GM19193 (cell line): ENCODE results near the gene RTN1.

Experiments used
- POLR2A ChIP-seq: IDR thresholded peaks from 4 replicates; pipeline ENCODE4 v1.6.1; 2011; ENCODE audit not compliant: insufficient read depth, insufficient read length; ENCODE audit errors: extremely low read depth

Gene RTN1

DNA sequence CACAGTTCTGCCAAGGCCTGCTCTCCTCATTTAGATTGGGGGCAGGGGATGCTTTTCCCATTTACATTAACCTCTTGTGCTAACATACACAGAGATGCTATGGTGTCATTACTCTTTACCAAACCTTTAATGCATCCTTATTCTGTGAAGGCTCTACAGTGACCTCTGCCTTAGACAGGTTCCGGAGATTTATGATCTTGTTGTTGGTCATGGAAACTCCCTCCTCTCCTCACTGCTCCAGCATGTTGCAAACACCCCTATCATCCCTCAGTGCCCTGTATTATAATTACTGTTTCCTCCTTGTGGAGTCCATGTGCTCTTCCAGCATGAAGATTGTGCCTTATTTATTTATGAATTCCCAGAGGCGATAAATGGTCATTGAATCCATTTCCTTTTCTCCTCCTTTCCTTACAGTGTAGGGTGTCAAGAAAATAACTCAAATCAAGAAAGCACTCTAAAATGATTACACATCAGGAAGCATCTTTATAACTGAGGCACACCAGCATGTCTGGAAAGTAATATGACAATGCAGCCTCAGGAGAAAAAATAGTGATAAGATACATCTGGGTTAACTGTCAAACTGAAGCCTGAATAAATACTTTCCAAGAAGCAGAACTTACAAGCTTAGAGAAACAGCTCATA lies 37.8 kb downstream of the RTN1 start:
- no peak for TF ChIP-seq POLR2A

DNA sequence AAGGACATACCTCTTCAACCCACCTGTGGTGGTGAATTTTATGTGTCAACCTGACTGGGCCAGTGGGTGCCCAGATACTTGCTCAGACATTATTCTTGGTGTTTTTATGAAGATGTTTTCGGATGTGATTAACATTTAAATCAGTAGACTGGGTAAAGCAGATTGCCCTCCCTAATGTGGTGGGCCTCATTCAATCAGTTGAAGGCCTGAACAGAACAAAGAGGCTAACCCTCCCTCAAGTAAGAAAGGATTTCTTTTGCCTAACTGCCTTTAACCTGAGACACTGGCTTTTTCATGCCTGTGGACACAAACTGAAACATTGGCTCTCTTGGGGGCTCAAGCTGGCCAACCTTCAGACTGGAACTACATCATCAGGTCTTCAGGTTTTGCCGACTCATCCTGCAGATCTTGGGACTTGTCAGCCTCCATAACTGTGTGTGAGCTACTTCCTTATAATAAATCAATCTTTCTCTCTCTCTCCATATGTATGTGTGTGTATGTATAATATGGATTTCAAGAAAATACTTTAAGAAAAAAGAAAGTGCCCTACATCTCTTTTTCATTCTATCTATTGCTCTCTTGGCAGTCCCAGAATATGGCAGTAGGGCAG lies 39.4 kb downstream of the RTN1 start:
- TF ChIP-seq POLR2A = no peak

DNA sequence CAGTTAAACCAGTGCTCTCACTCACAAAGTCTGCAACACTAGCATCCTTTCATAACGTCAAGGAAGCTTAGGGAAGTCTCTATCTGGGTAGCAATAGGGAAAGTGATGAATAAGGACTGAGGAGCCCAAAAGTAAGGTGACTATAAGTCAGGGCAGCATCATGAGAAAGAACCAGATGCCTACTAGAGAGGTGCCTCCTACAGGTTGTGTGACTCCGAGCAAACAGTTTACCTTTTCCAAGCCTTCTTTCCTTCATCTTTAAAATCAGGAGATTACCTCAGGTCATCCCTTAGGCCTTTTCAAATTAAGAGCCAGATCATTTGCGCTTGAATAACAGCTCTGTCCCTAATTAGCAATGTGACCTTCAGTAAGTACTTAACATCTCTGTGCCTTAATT lies 40.2 kb downstream of the RTN1 start:
- no peak for TF ChIP-seq POLR2A

DNA sequence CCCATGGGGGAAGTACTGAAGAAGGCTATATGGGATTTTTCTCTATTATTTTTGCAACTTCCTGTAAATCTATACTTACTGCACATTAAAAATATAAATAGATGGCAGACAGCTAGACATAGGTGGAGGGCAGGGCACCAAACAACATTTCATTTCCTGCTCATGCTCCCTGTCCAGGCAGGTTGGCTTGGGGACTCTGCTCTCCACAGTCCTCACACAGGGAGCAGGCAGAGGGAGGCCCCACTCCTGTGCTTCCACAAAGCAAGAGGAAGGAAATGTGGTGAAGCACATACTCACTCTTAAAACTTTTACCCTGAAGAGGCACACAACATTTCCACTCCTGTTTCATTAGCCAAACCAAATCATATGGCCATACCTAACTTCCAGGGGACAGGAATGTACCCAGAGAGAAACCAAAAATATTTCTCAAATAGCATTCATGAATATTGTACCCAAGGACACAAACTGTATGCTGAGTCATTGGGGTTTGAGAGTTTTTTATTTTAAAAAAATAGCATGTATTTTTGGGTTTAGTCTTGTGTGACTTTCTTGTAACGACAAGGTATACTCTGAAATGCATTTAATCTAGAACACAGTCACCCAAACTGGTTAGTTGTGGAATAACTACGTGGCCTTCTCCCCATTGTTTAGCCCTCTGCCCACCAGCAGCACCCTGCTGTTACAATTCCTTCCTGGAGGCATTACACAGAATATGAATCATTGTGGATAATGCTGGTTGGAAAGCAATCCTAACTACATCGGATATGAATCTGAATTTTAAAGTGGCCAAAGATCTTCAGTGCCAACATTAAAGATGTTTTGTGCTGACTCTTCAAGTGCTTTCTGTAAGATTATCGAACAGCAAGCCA lies 40.9 kb downstream of the RTN1 start:
- TF ChIP-seq POLR2A = no peak

DNA sequence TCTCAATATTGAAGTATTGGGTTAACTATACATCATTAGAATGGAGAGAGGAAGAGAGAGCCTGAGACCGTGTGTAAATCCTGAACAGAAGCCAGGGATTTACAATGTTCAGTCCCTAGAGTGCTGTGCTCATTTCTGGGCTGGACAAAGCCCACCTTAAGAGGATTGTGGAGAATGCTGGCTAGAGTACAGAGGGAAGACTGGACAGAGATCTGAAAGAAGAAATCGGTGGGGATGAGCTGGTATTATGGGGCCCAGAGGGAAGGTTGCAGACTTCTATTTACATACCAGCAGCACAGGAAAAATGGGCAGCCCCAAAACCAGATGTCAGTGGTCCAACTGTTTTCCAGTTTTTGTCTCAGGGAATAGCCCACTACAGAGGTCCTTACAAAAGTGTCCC lies 42.3 kb downstream of the RTN1 start:
- no peak for TF ChIP-seq POLR2A

DNA sequence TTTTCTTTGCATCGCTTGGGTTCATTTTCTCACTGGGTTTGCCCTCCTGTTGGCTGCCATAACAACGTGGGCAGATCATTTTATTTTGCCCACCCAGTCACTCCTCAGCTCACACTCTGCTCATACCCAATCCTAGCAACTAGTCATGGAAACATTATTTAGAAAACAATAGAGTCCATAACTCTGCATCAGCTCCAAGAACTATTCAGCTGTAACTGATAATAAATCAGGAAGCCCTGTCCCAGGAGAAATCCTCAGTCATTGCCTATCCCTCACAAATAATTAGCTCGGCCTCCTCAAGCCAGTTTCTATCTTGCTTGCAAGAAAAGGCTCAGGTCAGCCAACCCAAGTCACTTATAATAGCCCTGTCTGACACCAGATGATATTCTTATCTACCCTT lies 43.2 kb downstream of the RTN1 start:
- TF ChIP-seq POLR2A = no peak

DNA sequence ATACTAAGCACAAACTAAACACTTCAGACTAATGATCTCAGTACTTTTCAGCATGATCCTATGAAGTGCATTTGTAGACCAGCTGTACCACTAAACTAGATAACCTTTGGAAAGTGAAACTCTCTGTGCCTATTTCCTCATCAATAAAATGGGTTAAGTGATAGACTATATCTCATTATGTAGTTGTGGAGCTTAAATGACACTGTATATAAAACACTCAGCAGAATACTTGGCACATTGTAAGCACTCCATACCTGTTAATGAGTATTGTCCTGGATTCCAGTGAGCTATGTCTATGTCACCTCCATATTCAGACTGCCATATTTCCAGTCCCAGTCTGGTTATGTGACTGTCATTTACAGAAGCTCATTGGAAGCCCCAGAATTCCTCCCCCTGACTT lies 44.4 kb downstream of the RTN1 start:
- no peak for TF ChIP-seq POLR2A

DNA sequence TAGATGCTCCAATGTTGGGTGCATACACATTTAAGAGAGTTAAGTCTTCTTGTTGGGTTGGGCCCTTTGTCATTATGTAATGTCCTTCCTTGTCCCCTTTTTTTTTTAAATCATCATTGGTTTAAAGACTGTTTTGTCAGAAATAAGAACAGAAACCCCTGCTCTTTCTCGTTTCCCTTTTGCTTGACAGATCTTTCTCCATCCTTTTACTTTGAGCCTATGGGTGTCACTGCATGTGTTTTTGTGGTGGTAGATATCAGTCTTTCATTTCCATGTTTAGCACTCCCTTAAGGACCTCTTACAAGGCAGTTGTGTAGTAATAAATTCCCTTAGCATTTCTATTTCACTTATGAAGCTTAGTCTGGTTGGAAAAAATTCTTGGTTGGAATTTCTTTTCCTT lies 47.4 kb downstream of the RTN1 start:
- no peak for TF ChIP-seq POLR2A

DNA sequence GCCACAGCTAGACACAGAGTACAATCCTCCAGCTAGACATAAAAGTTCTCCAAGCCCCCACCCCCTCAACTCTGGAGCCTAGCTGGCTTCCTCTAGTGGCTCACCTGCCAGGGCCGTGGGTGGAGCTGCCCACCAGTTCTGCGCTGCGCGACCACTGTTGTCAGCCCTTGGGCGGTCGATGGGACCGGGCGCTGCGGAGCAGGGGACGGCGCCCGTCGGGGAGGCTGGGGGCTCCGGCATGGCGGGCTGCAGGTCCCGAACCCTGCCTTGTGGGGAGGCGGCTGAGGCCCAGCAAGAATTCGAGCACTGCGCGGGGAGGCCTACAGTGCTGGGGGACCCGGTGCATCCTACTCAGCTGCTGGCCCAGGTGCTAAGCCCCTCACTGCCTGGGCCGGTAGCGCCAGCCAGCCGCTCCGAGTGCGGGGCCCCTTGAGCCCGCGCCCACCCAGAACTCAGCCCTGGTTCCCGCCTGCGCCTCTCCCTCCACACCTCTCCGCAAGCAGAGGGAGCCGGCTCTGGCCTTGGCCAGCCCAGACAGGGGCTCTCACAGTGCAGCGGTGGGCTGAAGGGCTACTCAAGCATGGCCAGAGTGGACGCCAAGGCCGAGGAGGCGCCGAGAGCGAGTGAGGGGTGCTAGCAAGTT lies 51.0 kb downstream of the RTN1 start:
- TF ChIP-seq POLR2A = no peak

DNA sequence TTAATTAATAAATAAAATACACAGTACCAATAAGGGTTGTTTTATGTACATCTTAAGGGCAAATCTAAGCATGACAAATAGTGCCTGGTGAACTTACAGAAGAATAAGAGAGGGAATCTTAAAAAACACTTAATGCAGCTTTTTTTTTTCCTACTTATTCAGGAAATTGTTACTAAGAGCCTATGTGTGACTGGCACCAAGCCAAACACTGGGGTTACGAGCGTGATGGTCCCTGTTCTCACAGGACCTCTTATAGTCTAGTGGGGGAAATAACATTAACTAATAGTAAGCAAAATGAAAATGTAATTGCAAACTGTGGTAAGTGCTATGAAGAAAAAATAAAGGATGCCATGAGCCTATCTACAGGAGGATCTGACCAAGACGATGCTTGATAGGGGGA lies 53.6 kb downstream of the RTN1 start:
- TF ChIP-seq POLR2A = no peak

DNA sequence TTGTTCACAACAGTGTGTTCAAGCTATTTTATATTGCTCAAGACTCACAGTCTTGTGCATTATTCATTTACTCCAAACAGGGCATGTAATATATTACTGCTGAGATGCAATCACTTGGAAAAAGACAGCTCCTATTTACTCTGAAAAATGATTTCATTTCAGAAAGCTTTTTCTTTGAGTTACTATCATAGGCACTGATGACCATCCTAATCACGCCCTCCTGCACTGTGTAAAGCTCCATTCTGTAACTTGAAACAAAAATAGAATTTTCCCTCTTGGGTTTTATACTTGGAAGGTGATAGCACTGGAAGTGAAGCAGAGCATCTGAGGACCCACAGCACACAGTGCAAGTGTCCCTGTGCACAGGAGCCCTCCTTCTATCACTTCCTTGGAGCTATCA lies 55.6 kb downstream of the RTN1 start:
- TF ChIP-seq POLR2A = no peak

DNA sequence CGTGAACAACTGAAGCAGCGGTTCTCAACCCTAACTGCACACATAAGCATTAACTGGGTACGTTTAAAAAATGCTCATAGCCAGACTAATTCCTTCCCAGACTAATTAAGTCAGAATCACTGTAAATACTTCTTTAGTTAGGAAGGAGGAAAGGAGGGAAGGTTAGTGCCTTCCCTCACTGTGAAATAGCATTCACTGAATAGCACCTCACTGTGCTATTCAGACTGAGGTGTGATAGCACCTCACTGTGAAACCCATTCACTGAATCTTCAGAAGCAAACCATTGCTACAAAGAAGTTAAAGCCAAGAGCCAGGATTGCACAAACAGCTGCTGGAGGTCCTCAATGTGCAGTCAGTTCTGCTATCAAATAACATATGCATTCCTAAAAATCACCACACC lies 58.8 kb downstream of the RTN1 start:
- no peak for TF ChIP-seq POLR2A

DNA sequence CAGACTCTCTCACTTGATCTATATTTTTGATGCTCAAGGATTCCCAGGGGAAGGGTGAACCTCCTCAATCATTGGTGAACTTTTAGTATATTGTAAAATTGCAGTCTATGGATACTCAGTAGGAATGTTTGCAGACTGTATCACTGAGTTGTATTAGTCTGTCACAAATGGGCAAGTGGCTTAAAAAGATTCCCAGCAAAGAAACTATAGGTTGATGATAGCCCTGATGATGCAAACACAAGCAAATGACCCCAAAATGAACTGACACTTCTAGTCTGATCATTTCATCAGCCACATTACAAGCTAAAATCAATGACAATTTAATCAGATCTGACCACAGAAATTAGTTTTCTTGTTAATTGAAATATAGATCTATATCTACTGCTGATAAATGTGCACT lies 59.5 kb downstream of the RTN1 start:
- TF ChIP-seq POLR2A = no peak

DNA sequence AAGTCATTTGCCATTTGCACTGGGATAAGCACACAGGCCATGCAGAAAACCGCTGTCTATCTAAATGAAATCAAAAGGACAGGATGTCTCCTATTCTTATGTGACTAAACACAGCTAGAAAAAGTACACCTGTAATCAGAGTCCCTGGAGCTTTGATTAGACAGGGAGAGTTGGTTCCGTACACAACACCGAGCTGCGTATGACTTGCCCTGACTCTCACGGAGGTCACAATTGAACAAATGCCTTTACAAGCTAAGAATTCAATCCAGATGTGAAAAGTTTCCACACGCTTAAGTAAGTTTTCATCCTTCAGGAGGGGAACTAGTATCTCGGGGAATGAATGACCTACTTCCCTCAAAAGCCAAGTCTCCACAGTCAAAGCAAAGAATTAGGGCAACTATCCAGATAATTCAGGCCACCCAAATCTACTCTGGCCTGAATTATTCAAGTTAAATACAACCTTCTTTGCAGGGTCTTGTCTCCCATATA lies 67.5 kb downstream of the RTN1 start:
- TF ChIP-seq POLR2A = no peak

DNA sequence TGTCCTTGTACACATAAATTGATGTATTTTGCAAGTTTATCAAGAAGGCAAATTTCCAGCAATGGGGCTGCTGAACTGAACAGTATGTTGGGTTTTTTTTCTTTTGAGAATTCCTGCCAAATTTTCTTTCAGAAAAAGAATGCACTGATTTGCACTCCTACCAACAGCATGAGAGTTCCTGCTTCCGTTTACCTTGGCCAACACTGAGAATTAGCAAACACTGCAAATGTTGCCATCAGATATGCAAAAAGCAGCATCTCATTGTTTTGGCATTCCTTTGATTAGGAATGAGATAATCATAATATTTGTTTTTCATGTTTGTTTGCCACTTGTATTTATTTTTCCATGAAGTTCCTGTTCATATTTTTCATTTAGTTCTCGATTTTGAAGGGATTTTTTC lies 82.4 kb downstream of the RTN1 start:
- no peak for TF ChIP-seq POLR2A
